Mammary epithelial cell (primary cell): ENCODE measurements around the gene RDH8.

Experiments used
- CTCF ChIP-seq, 2 donors: IDR thresholded peaks in 1 of 2; conservative IDR thresholded peaks in 1 of 2; 2 replicates each; pipeline ENCODE4 v1.5.1; 2011 to 2012; ENCODE audit warnings: inconsistent platforms in 2 of 2, low read length in 2 of 2, mild to moderate bottlenecking in 2 of 2, control low read depth in 1 of 2, low read depth in 1 of 2; ENCODE audit not compliant: insufficient read depth in 1 of 2; ENCODE audit errors: extremely low read depth in 1 of 2
- EZH2 ChIP-seq: IDR thresholded peaks from 2 replicates; pipeline ENCODE4 v1.6.1; 2012; ENCODE audit warnings: low read length, inconsistent platforms, borderline replicate concordance

GRCh38 chr19:10026744-10027143 lies 13.5 kb downstream of the RDH8 start:
- TF ChIP-seq CTCF (conservative IDR thresholded peaks at IDR 0.05 in 1 of 2, IDR thresholded peaks at IDR 0.05 in 1 of 2; ENCODE audit: extremely low read depth in 1 of 2, insufficient read depth in 1 of 2, low read depth in 1 of 2, low read length in 2 of 2): no peak
- no peak for TF ChIP-seq EZH2
